K562 (cell line): Measurements from ENCODE around the gene KLHL22. TPM values are rescaled to one million over a fixed set of nuclear protein-coding genes. Genes with fewer than 3 reads are reported as not detected.
A peak's percentile ranks its signal among the peaks of the same experiment; 100 is the strongest.

Source experiments
- FOXK1 ChIP-seq: sonication (generic); formaldehyde crosslinking; IDR thresholded peaks from 2 replicates; pipeline ENCODE4 v1.8.0; 2022; ENCODE audit warnings: missing genetic modification reagents, mild to moderate bottlenecking, borderline replicate concordance
- HEY1 ChIP-seq: fragments of 250-450 bp; sonication (Bioruptor Pico); IDR thresholded peaks from 2 replicates; pipeline ENCODE4 v1.5.0; 2020; ENCODE audit warnings: mild to moderate bottlenecking, moderate library complexity, borderline replicate concordance
- IRF2 ChIP-seq: sonication (generic); formaldehyde crosslinking; IDR thresholded peaks from 2 replicates; pipeline ENCODE4 v1.8.1; 2022; ENCODE audit warnings: mild to moderate bottlenecking, missing genetic modification reagents
- KAT2B ChIP-seq: IDR thresholded peaks from one replicate; pipeline ENCODE4 v1.6.1; 2012; ENCODE audit warnings: low read depth, mild to moderate bottlenecking, control low read depth, inconsistent platforms, low read length, moderate library complexity
- NR3C1 ChIP-seq: sonication (generic); formaldehyde crosslinking; IDR thresholded peaks from 2 replicates; pipeline ENCODE4 v1.8.1; 2022; ENCODE audit warnings: missing genetic modification reagents
- RBM25 ChIP-seq: fragments of 200-400 bp; formaldehyde crosslinking; IDR thresholded peaks from 2 replicates; pipeline ENCODE4 v1.6.1; 2018; ENCODE audit warnings: low read length, low read depth, moderate library complexity; ENCODE audit not compliant: severe bottlenecking
- SUPT5H ChIP-seq: fragments of 450-650 bp; IDR thresholded peaks from 2 replicates; pipeline ENCODE4 v1.6.1; 2016
- TAL1 ChIP-seq: fragments of 450-650 bp; IDR thresholded peaks from 2 replicates; pipeline ENCODE4 v1.6.1; 2016; ENCODE audit warnings: mild to moderate bottlenecking
- ZNF143 ChIP-seq: sonication (generic); formaldehyde crosslinking; IDR thresholded peaks from 2 replicates; pipeline ENCODE4 v1.9.0; 2022; ENCODE audit warnings: mild to moderate bottlenecking, missing genetic modification reagents
- ZNF197 ChIP-seq: fragments of 200-800 bp; sonication (Bioruptor generic); IDR thresholded peaks from 2 replicates; pipeline ENCODE4 v1.6.1; 2016; ENCODE audit warnings: low read depth, missing genetic modification characterization, missing compliant biosample characterization
- ZNF217 ChIP-seq: sonication (generic); formaldehyde crosslinking; IDR thresholded peaks from 2 replicates; pipeline ENCODE4 v1.8.0; 2022; ENCODE audit warnings: mild to moderate bottlenecking, missing genetic modification reagents
- ZNF224 ChIP-seq: sonication (generic); formaldehyde crosslinking; IDR thresholded peaks from 2 replicates; pipeline ENCODE4 v1.8.0; 2022; ENCODE audit warnings: mild to moderate bottlenecking, missing genetic modification reagents
- ZNF41 ChIP-seq: fragments of 250-450 bp; sonication (Bioruptor Pico); conservative IDR thresholded peaks from 2 replicates; pipeline ENCODE4 v1.4.0; 2020; ENCODE audit warnings: mild to moderate bottlenecking
- ZNF57 ChIP-seq: fragments of 450-650 bp; formaldehyde crosslinking; IDR thresholded peaks from 2 replicates; pipeline ENCODE4 v1.4.0; 2020; ENCODE audit warnings: mild to moderate bottlenecking, moderate library complexity
- ZNF830 ChIP-seq: fragments of 250-450 bp; sonication (Bioruptor Pico); IDR thresholded peaks from 2 replicates; pipeline ENCODE4 v1.5.0; 2021; ENCODE audit warnings: mild to moderate bottlenecking
- polyA plus RNA-seq, 8 experiments: library from polyadenylated mRNA; depleted of rRNA in 4 of 8; stranded (reverse) in 5 of 8; unstranded in 3 of 8; fragments of >200 nt; fragmentation: Nextera tagmentation in 2 of 8; fragmentation: Illumina TruSeq in 1 of 8; extraction: Ambion mirVana in 2 of 8; extraction: Trizol in 1 of 8; gene quantifications; 2 replicates each; pipeline versions ENCODE4 v1.2.1 to v1.2.3, GENCODE V29; 2011 to 2014; ENCODE audit warnings: inconsistent platforms in 1 of 8, missing spikeins in 1 of 8
- total RNA-seq, 7 experiments: library from RNA; depleted of rRNA in 6 of 7; stranded (reverse); fragments of >200 nt in 6 of 7; fragmentation: Illumina TruSeq in 2 of 7; extraction: Trizol in 2 of 7; gene quantifications; 2 replicates each; pipeline versions ENCODE4 v1.2.1 to v1.2.3, GENCODE V29; 2011 to 2021; ENCODE audit warnings: low replicate concordance in 1 of 7
- TF ChIP-seq, protein P1 (sequence below), 2 experiments: fragments of 450-650 bp; IDR thresholded peaks; 2 replicates each; pipeline ENCODE4 v1.6.1; 2018; ENCODE audit warnings: mild to moderate bottlenecking in 2 of 2, low read depth in 1 of 2; ENCODE audit not compliant: partially characterized antibody in 2 of 2
- TF ChIP-seq, protein P2 (sequence below), 2 experiments: IDR thresholded peaks; 2 replicates each; pipeline ENCODE4 v1.6.1; 2012; ENCODE audit warnings: improper control_type of control experiment in 2 of 2, low read depth in 2 of 2, low read length in 2 of 2, borderline replicate concordance in 1 of 2
- TF ChIP-seq, protein P3 (sequence below): fragments of 250-450 bp; sonication (Bioruptor Pico); IDR thresholded peaks from 2 replicates; pipeline ENCODE4 v1.5.0; 2021

The KLHL22 gene
- total and polyA plus RNA-seq, 9 of the 15 experiments (the other 6 are each of a cell fraction or from before 2014, with no cell fraction given), result 1.3 to 25.6 (median 15.2) TPM

DNA sequence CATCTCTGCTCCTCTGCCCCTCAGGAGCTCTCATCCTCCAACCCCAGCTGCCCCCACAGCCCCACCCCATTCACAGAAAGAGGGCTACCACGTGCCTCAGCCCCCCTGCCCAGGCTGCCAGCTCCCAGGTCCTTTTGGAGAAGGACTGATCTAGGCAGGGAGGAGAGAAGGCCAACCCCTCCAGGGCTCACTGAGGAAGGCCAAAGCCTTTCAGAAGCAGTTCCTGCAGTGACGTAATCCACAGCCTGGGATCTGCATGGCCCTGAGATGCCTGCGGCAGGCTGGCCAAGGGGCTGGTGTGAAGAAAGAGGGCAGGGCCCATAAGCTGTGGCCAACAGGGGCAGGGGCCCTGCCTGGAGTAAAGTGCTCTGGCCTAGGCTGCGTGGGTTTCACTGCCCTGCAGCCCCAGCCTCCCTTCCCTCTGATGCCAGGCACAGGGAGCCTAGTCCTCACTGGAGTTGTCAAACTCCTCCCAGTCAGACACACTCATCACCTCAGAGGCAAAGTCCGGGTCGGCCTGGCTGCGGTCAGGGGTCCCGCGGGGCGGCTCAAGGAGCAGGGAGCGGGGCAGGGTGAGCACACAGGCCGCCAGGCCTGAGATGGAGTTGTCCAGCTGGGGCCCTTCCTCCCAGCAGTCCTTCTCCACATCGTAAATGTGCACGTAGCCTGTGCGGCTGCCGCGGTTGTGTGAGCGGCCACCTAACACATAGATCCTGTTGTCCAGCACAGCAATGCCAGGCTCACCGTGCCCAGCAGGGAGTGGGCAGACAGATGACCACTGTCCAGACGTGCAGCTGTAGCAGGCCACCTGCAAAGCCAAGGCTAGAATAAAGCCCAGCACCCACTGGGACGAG is 53.7 kb downstream of the KLHL22 start (continued):
- TF ChIP-seq, protein P1, sequence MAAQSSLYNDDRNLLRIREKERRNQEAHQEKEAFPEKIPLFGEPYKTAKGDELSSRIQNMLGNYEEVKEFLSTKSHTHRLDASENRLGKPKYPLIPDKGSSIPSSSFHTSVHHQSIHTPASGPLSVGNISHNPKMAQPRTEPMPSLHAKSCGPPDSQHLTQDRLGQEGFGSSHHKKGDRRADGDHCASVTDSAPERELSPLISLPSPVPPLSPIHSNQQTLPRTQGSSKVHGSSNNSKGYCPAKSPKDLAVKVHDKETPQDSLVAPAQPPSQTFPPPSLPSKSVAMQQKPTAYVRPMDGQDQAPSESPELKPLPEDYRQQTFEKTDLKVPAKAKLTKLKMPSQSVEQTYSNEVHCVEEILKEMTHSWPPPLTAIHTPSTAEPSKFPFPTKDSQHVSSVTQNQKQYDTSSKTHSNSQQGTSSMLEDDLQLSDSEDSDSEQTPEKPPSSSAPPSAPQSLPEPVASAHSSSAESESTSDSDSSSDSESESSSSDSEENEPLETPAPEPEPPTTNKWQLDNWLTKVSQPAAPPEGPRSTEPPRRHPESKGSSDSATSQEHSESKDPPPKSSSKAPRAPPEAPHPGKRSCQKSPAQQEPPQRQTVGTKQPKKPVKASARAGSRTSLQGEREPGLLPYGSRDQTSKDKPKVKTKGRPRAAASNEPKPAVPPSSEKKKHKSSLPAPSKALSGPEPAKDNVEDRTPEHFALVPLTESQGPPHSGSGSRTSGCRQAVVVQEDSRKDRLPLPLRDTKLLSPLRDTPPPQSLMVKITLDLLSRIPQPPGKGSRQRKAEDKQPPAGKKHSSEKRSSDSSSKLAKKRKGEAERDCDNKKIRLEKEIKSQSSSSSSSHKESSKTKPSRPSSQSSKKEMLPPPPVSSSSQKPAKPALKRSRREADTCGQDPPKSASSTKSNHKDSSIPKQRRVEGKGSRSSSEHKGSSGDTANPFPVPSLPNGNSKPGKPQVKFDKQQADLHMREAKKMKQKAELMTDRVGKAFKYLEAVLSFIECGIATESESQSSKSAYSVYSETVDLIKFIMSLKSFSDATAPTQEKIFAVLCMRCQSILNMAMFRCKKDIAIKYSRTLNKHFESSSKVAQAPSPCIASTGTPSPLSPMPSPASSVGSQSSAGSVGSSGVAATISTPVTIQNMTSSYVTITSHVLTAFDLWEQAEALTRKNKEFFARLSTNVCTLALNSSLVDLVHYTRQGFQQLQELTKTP (IDR thresholded peaks at IDR 0.05; ENCODE audit: low read depth in 1 of 2, partially characterized antibody in 2 of 2), result no peak
- peak; percentile 59 for TF ChIP-seq ZNF143 (CRISPR knock-in tag)
- TF ChIP-seq NR3C1 (CRISPR knock-in tag), result peak; percentile 67; the same call in 1 of the 2 replicates
- TF ChIP-seq ZNF830 (CRISPR knock-in tag), result peak; percentile 40; the same call in 1 of the 2 replicates
- TF ChIP-seq FOXK1 (CRISPR knock-in tag), result no peak
- TF ChIP-seq IRF2 (CRISPR knock-in tag), result peak; percentile 93
- TF ChIP-seq KAT2B, result no peak
- no peak for TF ChIP-seq ZNF224 (CRISPR knock-in tag)
- TF ChIP-seq, protein P2, sequence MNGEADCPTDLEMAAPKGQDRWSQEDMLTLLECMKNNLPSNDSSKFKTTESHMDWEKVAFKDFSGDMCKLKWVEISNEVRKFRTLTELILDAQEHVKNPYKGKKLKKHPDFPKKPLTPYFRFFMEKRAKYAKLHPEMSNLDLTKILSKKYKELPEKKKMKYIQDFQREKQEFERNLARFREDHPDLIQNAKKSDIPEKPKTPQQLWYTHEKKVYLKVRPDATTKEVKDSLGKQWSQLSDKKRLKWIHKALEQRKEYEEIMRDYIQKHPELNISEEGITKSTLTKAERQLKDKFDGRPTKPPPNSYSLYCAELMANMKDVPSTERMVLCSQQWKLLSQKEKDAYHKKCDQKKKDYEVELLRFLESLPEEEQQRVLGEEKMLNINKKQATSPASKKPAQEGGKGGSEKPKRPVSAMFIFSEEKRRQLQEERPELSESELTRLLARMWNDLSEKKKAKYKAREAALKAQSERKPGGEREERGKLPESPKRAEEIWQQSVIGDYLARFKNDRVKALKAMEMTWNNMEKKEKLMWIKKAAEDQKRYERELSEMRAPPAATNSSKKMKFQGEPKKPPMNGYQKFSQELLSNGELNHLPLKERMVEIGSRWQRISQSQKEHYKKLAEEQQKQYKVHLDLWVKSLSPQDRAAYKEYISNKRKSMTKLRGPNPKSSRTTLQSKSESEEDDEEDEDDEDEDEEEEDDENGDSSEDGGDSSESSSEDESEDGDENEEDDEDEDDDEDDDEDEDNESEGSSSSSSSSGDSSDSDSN (IDR thresholded peaks at IDR 0.05; ENCODE audit: borderline replicate concordance in 1 of 2, low read depth in 2 of 2, low read length in 2 of 2), result no peak
- TF ChIP-seq, protein P3, sequence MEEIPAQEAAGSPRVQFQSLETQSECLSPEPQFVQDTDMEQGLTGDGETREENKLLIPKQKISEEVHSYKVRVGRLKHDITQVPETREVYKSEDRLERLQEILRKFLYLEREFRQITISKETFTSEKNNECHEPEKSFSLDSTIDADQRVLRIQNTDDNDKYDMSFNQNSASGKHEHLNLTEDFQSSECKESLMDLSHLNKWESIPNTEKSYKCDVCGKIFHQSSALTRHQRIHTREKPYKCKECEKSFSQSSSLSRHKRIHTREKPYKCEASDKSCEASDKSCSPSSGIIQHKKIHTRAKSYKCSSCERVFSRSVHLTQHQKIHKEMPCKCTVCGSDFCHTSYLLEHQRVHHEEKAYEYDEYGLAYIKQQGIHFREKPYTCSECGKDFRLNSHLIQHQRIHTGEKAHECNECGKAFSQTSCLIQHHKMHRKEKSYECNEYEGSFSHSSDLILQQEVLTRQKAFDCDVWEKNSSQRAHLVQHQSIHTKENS (CRISPR knock-in tag), result no peak
- TF ChIP-seq ZNF41, result no peak
- no peak for TF ChIP-seq ZNF217 (CRISPR knock-in tag)
- no peak for TF ChIP-seq SUPT5H
- no peak for TF ChIP-seq ZNF197
- TF ChIP-seq RBM25, result no peak
- TF ChIP-seq HEY1 (CRISPR knock-in tag), result no peak
- no peak for TF ChIP-seq ZNF57 (CRISPR knock-in tag)
- no peak for TF ChIP-seq TAL1
